Measurements from ENCODE around the gene PAFAH1B2.
"Not testable (repeated sequence)": the region's sequence is repeated elsewhere in the genome, so short reads cannot be mapped to it uniquely, and the experiment has no call there.

Gene PAFAH1B2

DNA sequence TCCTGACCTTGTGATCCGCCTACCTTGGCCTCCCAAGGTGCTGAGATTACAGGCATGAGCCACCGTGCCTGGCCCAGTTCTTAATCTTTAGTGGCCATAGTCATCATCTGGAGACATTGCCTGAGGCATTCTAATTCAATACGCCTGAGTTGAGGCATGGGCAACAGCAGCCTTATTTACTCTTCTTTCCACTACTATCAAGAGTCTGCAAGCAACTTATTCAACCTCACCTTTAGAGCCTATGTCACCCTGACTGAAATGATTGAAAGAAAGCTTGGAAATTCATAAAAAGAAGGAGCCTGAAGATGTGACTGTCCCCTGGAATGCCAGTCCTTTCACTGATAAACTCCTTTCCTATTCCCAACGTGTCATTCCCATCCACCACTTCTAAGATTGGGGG, 15.8 kb upstream of the PAFAH1B2 start:
- no peak for DNase-seq

DNA sequence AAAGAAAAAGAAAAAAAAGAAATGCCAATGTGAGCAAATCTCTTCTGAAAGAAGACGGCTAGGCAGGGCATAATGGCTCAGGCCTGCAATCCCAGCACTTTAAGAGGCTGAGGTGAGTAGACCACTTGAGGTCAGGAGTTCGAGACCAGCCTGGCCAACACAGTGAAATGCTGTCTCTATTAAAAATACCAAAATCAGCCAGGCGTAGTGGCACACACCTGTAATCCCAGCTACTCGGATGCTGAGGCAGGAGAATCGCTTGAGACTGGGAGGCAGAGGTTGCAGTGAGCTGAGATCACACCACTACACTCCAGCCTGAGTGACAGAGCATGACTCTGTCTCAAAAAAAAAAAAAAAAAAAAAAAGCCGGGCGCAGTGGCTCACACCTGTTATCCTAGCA, 13.7 kb upstream of the PAFAH1B2 start:
- DNase-seq, result not testable (repeated sequence)

DNA sequence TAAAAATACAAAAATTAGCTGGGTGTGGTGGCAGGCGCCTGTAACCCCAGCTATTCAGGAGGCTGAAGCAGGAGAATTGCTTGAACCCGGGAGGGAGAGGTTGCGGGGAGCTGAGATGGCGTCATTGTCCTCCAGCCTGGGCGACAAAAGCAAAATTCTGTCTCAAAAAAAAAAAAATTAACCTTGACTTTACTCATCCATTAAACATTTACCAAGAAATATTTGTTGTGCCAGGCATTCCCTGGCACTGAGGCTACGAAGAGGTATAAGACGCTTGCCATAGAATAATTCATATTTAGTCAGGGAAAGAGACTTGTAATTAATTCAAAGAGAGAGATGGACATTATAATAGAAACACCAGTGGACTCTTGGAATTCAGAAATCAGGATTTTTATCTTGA, 13.2 kb upstream of the PAFAH1B2 start:
- DNase-seq, result no peak

GRCh38 chr11:117134431-117134830, 9.7 kb upstream of the PAFAH1B2 start:
- DNase-seq, result no peak

DNA sequence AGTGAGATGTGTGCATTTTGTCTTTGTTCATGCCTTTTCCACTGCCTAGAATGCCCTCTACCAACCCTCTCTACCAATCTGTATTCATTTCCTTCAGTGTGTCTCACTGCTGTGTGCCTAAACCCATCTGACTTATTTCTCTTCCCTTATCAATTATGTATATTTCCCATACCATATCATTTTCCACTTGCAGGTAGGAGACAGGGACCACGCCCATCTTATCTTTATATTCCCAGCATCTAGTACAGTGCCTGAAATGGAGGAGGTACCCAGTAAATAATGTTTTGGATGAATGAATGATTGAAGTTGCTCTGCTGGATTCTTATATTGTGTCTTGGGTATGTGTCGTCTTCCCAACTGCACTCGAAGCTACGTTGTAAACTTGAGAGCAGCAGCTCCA, 9.1 kb upstream of the PAFAH1B2 start:
- not testable (repeated sequence) for DNase-seq

GRCh38 chr11:117137223-117138086, 6.6 kb upstream of the PAFAH1B2 start:
- not testable (repeated sequence) for DNase-seq

- DNase-seq, result peak; percentile 23
Observed at GRCh38 chr11:117143390-117143789, 697 bp upstream of the PAFAH1B2 start.

GRCh38 chr11:117144477-117145392, 648 bp downstream of the PAFAH1B2 start:
- peak; percentile 69 for DNase-seq

DNA sequence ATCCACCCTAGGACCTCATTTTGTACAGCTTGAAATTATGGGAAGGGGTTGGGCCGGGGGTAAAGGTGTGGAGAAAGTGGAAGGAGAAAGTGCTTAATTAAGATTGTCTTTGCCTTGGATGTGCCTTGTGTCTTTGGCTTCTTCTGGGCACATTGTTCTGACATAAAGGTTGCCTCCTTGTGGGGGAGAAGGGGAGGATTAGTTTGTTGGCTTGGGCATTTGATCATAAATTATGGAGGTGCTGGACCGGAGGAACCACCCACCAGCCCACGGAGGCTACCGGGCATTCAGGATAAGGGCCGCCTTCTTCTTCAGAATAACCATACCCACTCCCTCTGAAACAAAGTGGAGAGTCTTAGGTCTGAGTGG, 1.3 kb downstream of the PAFAH1B2 start:
- DNase-seq, result no peak

- DNase-seq, result no peak
Observed at GRCh38 chr11:117146521-117146920, 2.4 kb downstream of the PAFAH1B2 start.

GRCh38 chr11:117152066-117152465, 8.0 kb downstream of the PAFAH1B2 start:
- DNase-seq, result no peak

- no peak for DNase-seq
Observed at GRCh38 chr11:117154468-117154867, 10.4 kb downstream of the PAFAH1B2 start.

DNA sequence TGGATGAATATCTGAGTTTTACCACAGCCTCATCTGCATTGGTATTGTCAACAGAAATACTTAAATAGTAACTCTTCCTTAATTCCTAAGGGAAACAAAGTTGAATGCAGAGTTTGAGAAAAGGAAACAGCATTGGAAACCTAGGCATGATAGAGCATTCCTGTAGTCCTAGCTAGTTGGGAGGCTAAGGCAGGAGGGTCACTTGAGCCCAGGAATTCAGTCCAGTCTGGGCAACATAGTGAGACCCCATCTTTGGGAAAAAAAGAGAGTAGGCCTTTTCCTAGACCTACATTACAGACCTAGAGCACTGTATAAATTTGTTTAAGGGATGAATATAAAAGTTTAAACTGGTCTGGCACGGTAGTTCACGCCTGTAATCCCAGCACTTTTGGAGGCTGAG, 13.4 kb downstream of the PAFAH1B2 start:
- no peak for DNase-seq

DNA sequence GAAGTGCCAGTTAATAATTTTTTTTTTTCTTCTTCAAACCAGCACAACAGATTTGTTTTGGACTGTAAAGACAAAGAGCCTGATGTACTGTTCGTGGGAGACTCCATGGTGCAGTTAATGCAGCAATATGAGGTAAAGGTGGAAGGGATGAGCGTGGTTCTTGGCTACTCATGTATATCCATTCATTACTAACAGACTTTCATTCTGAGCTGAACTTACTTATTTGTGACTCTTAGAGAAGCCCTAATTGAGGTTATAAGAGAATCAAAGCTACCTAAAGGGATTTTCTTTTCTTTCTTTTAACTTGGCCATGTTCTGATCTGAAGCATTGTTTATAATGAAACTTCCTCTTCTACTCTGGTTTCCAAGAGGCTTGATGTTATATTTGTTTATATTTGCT, 15.8 kb downstream of the PAFAH1B2 start:
- no peak for DNase-seq

DNA sequence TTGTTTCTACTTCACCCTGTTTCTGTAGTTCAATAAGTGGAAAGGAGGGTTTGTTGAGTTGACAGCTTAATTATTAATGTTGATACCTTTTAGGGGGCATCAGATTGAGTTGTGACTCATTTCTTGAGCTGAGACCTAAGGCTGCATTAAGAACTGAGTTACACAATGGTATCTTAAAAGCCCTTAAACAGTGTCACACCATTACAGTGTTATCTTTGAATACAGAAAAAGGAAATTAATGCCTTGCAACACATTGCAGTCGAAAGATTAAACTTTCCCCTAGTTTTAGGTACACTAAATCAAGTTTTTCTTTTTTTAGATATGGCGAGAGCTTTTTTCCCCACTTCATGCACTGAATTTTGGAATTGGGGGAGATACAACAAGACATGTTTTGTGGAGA, 16.7 kb downstream of the PAFAH1B2 start:
- no peak for DNase-seq

DNA sequence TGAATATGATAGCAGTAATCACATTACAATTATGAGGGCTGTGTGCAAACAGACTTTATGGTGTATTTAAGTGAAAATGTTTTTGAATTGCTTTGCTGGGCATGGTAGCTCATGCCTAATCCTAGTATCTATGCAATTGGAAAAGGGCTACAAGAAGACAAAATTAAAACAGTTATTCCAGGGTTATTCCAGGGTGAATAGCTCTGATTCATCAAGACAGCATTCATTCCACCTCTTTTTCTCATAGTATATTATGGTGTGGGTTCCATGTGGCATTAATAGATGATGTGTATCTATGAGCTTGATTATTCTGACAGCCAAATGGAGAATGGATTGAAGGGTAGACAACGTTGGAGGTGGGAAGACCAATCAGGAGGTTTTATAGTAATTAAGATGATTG, 22.4 kb downstream of the PAFAH1B2 start:
- no peak for DNase-seq

DNA sequence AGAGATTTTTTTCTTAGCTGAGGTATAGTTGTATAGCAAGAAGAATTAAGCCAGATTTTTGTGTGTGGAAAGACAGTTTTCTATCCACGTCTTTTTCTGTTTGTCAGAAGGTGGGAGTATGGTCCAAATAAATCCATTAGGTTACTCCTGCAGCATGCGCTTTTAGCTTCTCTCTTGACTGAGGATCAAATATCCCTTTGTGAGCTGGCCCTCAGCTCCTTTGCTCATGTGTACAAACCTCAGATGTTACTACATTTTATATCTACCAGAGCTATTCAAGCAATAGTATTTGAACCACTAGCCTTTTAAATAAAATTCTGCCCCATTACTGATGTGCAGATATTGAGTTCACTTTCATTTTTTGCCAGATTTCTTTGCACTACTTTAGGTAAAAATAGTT, 25.6 kb downstream of the PAFAH1B2 start:
- DNase-seq, result no peak

DNA sequence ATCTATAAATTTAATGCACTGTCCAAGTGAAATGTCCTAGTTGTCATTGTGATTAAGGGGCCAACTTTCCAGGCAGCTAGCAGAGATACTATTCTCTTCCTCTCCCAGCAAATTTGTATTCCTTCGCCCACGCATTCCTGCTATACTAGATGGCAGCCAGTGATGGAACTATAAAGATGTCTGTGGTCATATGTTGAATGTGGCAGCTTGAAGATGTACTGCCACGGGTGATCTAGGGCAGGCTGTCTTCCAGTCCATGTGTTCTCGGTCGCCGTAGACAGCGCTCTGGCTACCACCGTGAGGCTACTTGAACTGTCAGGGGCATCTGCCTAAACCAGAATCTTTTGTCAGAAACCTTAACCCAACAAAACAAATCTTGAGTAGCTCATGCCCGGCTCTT, 26.1 kb downstream of the PAFAH1B2 start:
- no peak for DNase-seq

DNA sequence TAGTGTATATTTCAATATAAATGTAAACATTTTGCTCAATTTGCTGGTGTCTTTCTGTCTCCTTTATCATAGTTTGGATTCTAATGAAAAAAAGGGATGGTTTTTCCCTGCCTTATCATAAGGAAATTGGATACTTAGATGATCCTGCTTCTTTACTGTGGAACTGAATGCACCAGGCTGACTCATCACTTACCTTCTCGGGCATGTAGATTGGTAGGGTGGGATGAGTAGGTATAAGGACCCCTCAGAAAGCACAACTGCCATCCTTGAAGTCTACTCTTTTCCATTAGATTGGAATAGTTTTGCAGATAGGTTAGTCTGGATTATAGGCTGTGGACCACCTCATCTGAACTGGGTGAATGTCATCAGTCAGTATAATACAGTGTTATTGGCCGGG, 26.9 kb downstream of the PAFAH1B2 start:
- DNase-seq, result no peak

- DNase-seq, result no peak
Observed at GRCh38 chr11:117171404-117172061, 27.4 kb downstream of the PAFAH1B2 start.

GRCh38 chr11:117172724-117173421, 28.8 kb downstream of the PAFAH1B2 start:
- no peak for DNase-seq

DNA sequence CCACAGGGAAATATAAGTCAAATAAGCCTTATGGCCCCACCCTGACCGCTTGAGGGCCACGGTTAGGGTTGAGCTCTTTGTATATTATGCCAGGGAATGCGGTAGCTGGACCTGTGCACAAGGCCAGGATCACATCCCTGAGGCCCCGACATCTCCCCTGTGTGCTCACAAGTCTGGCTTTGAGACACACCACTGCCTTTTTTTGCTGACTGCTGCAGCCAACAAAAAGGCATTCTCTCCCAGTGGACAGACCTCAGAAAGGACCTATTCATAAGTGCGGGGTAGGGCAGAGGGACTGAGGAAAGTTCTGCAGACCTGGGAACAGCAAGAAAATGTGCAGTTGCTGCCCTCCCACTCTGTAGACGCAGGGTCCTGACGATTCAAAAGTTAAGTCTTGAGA, 31.0 kb downstream of the PAFAH1B2 start:
- DNase-seq, result no peak

- DNase-seq, result no peak
Observed at GRCh38 chr11:117175781-117176180, 31.7 kb downstream of the PAFAH1B2 start.

Data from NCI-H774 (cell line).